Measurements from ENCODE around the gene CCDC9.

DNA sequence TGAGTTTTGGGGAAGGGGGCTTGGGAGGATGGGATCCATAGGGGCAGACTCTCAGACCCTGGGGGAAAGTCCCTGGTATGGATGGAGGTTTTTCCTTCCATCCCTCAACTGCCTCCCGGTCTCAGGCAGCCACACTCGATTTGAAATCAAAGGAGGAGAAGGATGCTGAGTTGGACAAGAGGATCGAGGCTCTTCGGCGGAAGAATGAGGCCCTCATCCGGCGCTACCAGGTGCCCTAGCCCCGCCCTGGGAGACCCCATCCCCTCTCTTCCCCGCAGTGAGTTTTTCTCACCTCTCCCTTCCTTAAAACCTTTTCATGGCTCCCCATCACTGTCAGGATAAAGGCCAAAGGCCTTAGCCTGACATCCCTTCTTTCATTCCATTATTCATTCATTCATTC is 2.1 kb downstream of the CCDC9 start:
- TF ChIP-seq, protein P1, sequence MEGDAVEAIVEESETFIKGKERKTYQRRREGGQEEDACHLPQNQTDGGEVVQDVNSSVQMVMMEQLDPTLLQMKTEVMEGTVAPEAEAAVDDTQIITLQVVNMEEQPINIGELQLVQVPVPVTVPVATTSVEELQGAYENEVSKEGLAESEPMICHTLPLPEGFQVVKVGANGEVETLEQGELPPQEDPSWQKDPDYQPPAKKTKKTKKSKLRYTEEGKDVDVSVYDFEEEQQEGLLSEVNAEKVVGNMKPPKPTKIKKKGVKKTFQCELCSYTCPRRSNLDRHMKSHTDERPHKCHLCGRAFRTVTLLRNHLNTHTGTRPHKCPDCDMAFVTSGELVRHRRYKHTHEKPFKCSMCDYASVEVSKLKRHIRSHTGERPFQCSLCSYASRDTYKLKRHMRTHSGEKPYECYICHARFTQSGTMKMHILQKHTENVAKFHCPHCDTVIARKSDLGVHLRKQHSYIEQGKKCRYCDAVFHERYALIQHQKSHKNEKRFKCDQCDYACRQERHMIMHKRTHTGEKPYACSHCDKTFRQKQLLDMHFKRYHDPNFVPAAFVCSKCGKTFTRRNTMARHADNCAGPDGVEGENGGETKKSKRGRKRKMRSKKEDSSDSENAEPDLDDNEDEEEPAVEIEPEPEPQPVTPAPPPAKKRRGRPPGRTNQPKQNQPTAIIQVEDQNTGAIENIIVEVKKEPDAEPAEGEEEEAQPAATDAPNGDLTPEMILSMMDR (IDR thresholded peaks at IDR 0.05; ENCODE audit: low read length): no peak
- TF ChIP-seq EZH2 (IDR thresholded peaks at IDR 0.05; ENCODE audit: borderline replicate concordance, low read length): no peak
